ENCODE data around the gene HLA-DQA1. TPM values are rescaled to one million over a fixed set of nuclear protein-coding genes. Genes with fewer than 3 reads are reported as not detected.

HLA-DQA1 gene
- total RNA-seq, 1 experiment from 2014 or later, result 0.86 TPM

DNA sequence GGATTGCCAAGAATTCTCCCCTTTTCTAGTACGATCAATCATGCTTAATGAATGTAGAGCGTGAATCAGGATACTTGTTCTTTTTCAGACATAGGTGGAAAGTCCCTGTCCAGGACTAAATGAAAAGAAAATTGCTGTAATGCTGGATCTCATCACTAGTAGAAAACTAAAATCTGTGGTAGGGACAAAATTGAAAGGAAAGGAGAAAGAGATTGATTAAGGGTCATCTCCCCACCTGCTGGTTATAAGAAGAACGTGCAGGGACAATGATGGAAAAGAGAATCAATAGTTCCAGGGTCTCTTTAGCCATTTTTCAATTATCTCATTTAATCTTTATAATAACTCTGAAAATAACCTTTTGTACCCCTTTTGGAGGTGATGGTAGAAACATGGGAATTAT lies 28.8 kb upstream of the HLA-DQA1 start:
- ChIA-PET CTCF (no interaction called here), POLR2A (no interaction called here), RAD21 (ENCODE audit: low non-redundant PET in 1 of 2, low total read pairs in 2 of 2, uncharacterized antibody in 2 of 2, unreplicated experiment in 2 of 2) (no interaction called here)
- Histone ChIP-seq H3K36me3 (ENCODE audit: control insufficient read depth in 1 of 2, insufficient read depth in 2 of 2, low read length in 2 of 2) (no peaks in the 10 kb centered on the region), H3K27me3 (ENCODE audit: insufficient read depth, low read length) (no peaks in the 10 kb centered on the region), H4K20me1 (ENCODE audit: insufficient read depth) (no peaks in the 10 kb centered on the region), H3K9me2 (ENCODE audit: insufficient read depth) (no peaks in the 10 kb centered on the region), H2AFZ (ENCODE audit: low read depth, low read length, poor library complexity, severe bottlenecking) (no peak overlapping the region), H3K4me2 (ENCODE audit: low read length) (no peak overlapping the region), H3K4me3 (replicated peaks in 1 of 2; ENCODE audit: low read depth in 1 of 2, low read length in 2 of 2) (no peak overlapping the region), H3K4me1 (ENCODE audit: control insufficient read depth in 1 of 2, insufficient read depth in 2 of 2, low read length in 2 of 2) (peaks cover 0 to 10% of the 10 kb centered on the region in 2 experiments; a peak in 3 of 4 replicates), H3K9me3 (ENCODE audit: control insufficient read depth in 1 of 2, insufficient read depth in 1 of 2, low read depth in 1 of 2, low read length in 2 of 2) (no peaks in the 10 kb centered on the region), H3K27ac (ENCODE audit: low read depth, low read length) (no peak overlapping the region), H3K79me2 (ENCODE audit: insufficient read depth, low read length) (no peaks in the 10 kb centered on the region), H3K9ac (ENCODE audit: low read length) (no peak overlapping the region)
- no peak for ATAC-seq
- intact Hi-C loops (cut with micrococcal nuclease), result no loop called here
- no TSS peak for BruUV-seq (replicated peaks)
- TF ChIP-seq, protein P1, sequence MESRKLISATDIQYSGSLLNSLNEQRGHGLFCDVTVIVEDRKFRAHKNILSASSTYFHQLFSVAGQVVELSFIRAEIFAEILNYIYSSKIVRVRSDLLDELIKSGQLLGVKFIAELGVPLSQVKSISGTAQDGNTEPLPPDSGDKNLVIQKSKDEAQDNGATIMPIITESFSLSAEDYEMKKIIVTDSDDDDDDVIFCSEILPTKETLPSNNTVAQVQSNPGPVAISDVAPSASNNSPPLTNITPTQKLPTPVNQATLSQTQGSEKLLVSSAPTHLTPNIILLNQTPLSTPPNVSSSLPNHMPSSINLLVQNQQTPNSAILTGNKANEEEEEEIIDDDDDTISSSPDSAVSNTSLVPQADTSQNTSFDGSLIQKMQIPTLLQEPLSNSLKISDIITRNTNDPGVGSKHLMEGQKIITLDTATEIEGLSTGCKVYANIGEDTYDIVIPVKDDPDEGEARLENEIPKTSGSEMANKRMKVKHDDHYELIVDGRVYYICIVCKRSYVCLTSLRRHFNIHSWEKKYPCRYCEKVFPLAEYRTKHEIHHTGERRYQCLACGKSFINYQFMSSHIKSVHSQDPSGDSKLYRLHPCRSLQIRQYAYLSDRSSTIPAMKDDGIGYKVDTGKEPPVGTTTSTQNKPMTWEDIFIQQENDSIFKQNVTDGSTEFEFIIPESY (IDR thresholded peaks at IDR 0.05; ENCODE audit: extremely low read depth, insufficient replicate concordance, low read length), result no peak
- TF ChIP-seq SRF (IDR thresholded peaks at IDR 0.05; ENCODE audit: low read depth), result no peak
- TF ChIP-seq CBX3 (IDR thresholded peaks at IDR 0.05; ENCODE audit: low read depth), result no peak
- TF ChIP-seq REST (IDR thresholded peaks at IDR 0.05; ENCODE audit: low read depth), result no peak
- no peak for TF ChIP-seq ATF3 (IDR thresholded peaks at IDR 0.05)
- no peak for TF ChIP-seq SP1 (IDR thresholded peaks at IDR 0.05; ENCODE audit: low read depth)
- no peak for TF ChIP-seq JUND (IDR thresholded peaks at IDR 0.05)
- no peak for TF ChIP-seq EZH2 (IDR thresholded peaks at IDR 0.05)
- no peak for TF ChIP-seq ZNF274 (IDR thresholded peaks at IDR 0.05; ENCODE audit: low read depth, low read length)
- no peak for TF ChIP-seq SIN3A (IDR thresholded peaks at IDR 0.05; ENCODE audit: low read depth)
- TF ChIP-seq ELF1 (IDR thresholded peaks at IDR 0.05; ENCODE audit: borderline replicate concordance, low read depth), result no peak
- no peak for TF ChIP-seq POLR2A (IDR thresholded peaks at IDR 0.05; ENCODE audit: borderline replicate concordance, extremely low read depth, insufficient read depth, insufficient read length)
- no peak for TF ChIP-seq FOSL1 (IDR thresholded peaks at IDR 0.05; ENCODE audit: low read depth)
- TF ChIP-seq POLR2AphosphoS5 (IDR thresholded peaks at IDR 0.05; ENCODE audit: low read depth, low read length), result no peak
- TF ChIP-seq, protein P2, sequence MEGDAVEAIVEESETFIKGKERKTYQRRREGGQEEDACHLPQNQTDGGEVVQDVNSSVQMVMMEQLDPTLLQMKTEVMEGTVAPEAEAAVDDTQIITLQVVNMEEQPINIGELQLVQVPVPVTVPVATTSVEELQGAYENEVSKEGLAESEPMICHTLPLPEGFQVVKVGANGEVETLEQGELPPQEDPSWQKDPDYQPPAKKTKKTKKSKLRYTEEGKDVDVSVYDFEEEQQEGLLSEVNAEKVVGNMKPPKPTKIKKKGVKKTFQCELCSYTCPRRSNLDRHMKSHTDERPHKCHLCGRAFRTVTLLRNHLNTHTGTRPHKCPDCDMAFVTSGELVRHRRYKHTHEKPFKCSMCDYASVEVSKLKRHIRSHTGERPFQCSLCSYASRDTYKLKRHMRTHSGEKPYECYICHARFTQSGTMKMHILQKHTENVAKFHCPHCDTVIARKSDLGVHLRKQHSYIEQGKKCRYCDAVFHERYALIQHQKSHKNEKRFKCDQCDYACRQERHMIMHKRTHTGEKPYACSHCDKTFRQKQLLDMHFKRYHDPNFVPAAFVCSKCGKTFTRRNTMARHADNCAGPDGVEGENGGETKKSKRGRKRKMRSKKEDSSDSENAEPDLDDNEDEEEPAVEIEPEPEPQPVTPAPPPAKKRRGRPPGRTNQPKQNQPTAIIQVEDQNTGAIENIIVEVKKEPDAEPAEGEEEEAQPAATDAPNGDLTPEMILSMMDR (IDR thresholded peaks at IDR 0.05 in 2 of 3, conservative IDR thresholded peaks at IDR 0.05 in 1 of 3; ENCODE audit: borderline replicate concordance in 1 of 3, insufficient read depth in 1 of 3, low read depth in 2 of 3, low read length in 2 of 3), result no peak
- no peak for TF ChIP-seq RAD21 (IDR thresholded peaks at IDR 0.05; ENCODE audit: low read depth)
- DNase-seq (ENCODE audit: low read depth, low spot score), result no peak
